ENCODE measurements around the gene RBP3. TPM values are rescaled to one million over a fixed set of nuclear protein-coding genes. Genes with fewer than 3 reads are reported as not detected.

RBP3 gene
- total RNA-seq, 1 donor from 2014 or later = not detected

- intact Hi-C loops (cut with micrococcal nuclease) = no loop called here
- Mint-ChIP-seq H3K36me3 (ENCODE audit: low read depth) (no peaks in the 10 kb centered on the region), H3K4me1 (no peaks in the 10 kb centered on the region), H3K9me3 (no peaks in the 10 kb centered on the region), H3K4me3 (no peak overlapping the region), H3K27ac (no peak overlapping the region), H3K27me3 (peaks cover 20% of the 10 kb centered on the region)
- ChIA-PET CTCF (no interaction called here), POLR2A (no interaction called here)
- TF ChIP-seq, protein P1, sequence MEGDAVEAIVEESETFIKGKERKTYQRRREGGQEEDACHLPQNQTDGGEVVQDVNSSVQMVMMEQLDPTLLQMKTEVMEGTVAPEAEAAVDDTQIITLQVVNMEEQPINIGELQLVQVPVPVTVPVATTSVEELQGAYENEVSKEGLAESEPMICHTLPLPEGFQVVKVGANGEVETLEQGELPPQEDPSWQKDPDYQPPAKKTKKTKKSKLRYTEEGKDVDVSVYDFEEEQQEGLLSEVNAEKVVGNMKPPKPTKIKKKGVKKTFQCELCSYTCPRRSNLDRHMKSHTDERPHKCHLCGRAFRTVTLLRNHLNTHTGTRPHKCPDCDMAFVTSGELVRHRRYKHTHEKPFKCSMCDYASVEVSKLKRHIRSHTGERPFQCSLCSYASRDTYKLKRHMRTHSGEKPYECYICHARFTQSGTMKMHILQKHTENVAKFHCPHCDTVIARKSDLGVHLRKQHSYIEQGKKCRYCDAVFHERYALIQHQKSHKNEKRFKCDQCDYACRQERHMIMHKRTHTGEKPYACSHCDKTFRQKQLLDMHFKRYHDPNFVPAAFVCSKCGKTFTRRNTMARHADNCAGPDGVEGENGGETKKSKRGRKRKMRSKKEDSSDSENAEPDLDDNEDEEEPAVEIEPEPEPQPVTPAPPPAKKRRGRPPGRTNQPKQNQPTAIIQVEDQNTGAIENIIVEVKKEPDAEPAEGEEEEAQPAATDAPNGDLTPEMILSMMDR (IDR thresholded peaks at IDR 0.05) = no peak
- DNase-seq (no peak), ATAC-seq (ENCODE audit: low read depth) (no peak)
Observed at GRCh38 chr10:47371629-47372485, 23.7 kb downstream of the RBP3 start.

DNA sequence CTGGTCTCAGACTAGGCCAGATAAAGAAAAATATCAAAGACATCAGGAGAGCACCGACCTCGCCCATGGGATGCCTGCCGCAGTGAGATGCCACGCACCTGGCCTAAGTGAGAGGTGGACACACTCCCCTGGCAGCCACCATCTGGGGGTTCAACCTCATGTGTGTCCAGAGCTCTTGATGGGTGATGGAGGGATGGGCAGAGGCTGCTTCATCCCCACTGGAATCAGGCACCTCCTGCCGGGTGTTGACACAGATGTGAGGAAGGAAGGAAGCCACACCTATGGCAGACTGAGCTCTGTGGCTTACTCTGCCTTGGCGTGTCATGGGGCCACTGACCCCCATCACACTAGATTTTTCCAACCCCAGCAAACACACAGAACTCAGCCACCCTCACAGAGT lies 24.6 kb downstream of the RBP3 start:
- ATAC-seq (ENCODE audit: low read depth) = no peak
- POLR2A ChIA-PET = no interaction called here
- Mint-ChIP-seq H3K36me3 (ENCODE audit: low read depth) (no peaks in the 10 kb centered on the region), H3K27me3 (peaks cover 25% of the 10 kb centered on the region), H3K9me3 (no peaks in the 10 kb centered on the region), H3K4me3 (no peak overlapping the region), H3K4me1 (peaks cover 2% of the 10 kb centered on the region), H3K27ac (no peak overlapping the region)
- TF ChIP-seq, protein P1 (IDR thresholded peaks at IDR 0.05) = no peak
- CTCF ChIA-PET = no interaction called here
- intact Hi-C loops (cut with micrococcal nuclease) = no loop called here
- no peak for DNase-seq

- POLR2A ChIA-PET = no interaction called here
- no peaks in the 10 kb centered on the region for H3K9me3 Mint-ChIP-seq
Observed at GRCh38 chr10:47374611-47375536, 26.7 kb downstream of the RBP3 start.

DNA sequence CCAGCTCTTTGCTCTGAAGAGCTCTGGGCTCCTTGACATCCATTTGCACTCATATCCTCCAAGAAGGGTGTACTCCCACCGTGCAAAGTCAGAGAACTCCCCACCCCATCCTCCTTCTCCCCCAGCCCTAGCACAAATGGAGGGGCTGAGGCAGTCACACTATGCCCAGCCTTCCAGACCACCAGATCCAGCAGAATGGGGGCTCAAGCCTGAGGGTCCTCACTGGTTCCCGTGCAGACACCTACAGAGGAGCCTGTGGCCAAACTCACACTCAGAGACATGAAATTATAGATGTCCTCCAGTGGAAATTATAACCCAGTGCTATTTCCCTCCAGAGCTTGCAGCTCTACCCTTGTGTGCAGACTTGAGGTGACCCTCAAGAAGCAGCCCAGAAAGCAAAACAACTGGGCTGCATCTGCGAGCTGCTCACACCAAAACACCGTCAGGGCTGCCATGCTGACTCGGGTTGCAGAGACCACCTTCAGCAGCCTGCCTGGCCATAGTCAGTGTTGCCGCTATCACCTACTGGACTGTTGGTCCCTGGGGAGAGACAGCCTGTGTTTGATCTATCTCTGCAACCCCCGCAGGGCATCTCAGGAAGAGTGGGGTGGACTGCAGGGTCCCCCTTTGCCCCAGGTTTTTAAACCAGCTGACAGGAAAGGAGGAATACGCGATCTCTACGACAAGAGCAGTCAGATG lies 28.5 kb downstream of the RBP3 start:
- POLR2A ChIA-PET = no interaction called here
- CTCF ChIA-PET = no interaction called here
- TF ChIP-seq, protein P1 (IDR thresholded peaks at IDR 0.05) = no peak
- Mint-ChIP-seq H3K36me3 (ENCODE audit: low read depth) (no peaks in the 10 kb centered on the region), H3K9me3 (no peaks in the 10 kb centered on the region), H3K27ac (no peak overlapping the region), H3K27me3 (peaks cover 58% of the 10 kb centered on the region), H3K4me3 (no peak overlapping the region), H3K4me1 (peaks cover 2% of the 10 kb centered on the region)
- intact Hi-C loops (cut with micrococcal nuclease) = no loop called here
- ATAC-seq (ENCODE audit: low read depth) (no peak), DNase-seq (no peak)

More at GRCh38 chr10:47374611-47375536, 26.7 kb downstream of the RBP3 start:
- Mint-ChIP-seq H3K27ac (no peak overlapping the region), H3K4me3 (no peak overlapping the region), H3K4me1 (peaks cover 2% of the 10 kb centered on the region), H3K27me3 (peaks cover 40% of the 10 kb centered on the region), H3K36me3 (ENCODE audit: low read depth) (no peaks in the 10 kb centered on the region)
- DNase-seq (no peak), ATAC-seq (ENCODE audit: low read depth) (no peak)
- intact Hi-C loops (cut with micrococcal nuclease) = no loop called here
- CTCF ChIA-PET = no interaction called here
- TF ChIP-seq, protein P1 (IDR thresholded peaks at IDR 0.05) = no peak

- Mint-ChIP-seq H3K27me3 (peaks cover 66% of the 10 kb centered on the region), H3K4me3 (no peak overlapping the region), H3K36me3 (ENCODE audit: low read depth) (no peaks in the 10 kb centered on the region), H3K9me3 (no peaks in the 10 kb centered on the region), H3K27ac (no peak overlapping the region), H3K4me1 (peaks cover 2% of the 10 kb centered on the region)
- no peak for DNase-seq
- intact Hi-C loops (cut with micrococcal nuclease) = no loop called here
- TF ChIP-seq, protein P1 (IDR thresholded peaks at IDR 0.05) = no peak
- POLR2A ChIA-PET = no interaction called here
- CTCF ChIA-PET = no interaction called here
- ATAC-seq (ENCODE audit: low read depth) = no peak
Observed at GRCh38 chr10:47378183-47378510, 30.0 kb downstream of the RBP3 start.
